EL (cell line): ENCODE data around the gene CPB2.
A peak's percentile ranks its signal among the peaks of the same experiment; 100 is the strongest.

ENCODE experiments used
- DNase-seq: peaks from one replicate; pipeline ENCODE4 v3.0.0-alpha.2; 2016

The CPB2 gene

GRCh38 chr13:46104868-46105267 is at the start of gene CPB2:
CPB2 (minus strand) TSS chr13:46105033; CDS start chr13:46105009, 24 bp downstream.
- DNase-seq = no peak

DNA sequence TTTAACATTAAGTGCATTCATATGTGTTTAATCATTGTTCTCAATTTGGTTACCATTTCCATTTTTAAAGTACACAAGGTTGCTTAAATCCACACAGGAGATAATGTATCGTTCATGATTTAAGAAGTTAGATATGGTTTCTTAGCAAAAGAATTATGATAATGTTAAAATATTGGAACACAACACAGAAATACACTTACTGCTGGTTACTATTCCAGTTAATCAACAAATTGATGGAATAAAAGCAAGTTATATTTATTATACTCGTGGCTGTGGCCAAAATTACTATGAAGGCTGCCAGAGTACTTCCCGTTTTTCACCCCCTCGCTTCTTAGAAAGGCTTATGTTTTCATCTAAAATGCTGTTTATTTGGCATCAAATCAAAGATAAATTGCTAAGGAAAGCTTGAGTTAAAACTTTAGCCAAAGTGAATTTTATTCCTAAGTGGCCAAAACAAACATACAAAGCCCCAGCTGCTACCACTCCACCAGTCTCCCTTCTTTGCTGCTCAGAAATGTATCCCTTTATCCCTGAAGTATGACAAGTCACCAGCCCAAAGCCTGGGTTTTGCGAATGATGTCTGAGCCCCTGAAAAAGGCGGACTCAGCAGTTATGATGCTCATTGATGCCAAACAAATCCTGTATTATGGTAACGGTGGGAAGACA is 49.4 kb upstream of the CPB2 start:
- DNase-seq = no peak

GRCh38 chr13:46152627-46153328 is 47.9 kb upstream of the CPB2 start:
- DNase-seq = no peak

DNA sequence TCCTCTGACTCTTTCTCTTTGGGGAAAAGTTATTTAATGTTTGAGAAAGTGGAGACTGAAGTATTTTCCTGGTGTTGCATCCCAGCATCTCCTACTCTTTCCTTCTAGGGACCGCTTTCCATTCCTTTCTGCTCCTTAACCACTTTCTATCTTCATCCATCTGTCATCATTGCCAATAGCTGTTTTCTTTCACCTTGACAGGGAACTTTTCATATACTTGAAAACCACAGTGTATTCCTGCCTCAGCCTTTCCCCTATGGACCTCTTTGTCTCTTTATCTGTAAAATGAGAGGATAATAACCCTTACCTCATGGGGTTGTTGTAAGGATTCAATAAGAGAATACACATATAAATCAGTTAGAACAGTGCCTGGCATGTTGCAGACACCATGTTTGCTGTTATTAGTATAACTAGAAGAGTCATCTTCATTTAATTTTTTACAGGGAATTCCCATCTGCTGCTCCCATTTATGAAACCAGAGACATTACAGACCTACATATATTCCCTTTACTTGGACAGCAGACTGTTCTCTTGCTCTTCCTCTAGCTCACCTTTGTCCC is 45.4 kb upstream of the CPB2 start:
- DNase-seq = no peak

DNA sequence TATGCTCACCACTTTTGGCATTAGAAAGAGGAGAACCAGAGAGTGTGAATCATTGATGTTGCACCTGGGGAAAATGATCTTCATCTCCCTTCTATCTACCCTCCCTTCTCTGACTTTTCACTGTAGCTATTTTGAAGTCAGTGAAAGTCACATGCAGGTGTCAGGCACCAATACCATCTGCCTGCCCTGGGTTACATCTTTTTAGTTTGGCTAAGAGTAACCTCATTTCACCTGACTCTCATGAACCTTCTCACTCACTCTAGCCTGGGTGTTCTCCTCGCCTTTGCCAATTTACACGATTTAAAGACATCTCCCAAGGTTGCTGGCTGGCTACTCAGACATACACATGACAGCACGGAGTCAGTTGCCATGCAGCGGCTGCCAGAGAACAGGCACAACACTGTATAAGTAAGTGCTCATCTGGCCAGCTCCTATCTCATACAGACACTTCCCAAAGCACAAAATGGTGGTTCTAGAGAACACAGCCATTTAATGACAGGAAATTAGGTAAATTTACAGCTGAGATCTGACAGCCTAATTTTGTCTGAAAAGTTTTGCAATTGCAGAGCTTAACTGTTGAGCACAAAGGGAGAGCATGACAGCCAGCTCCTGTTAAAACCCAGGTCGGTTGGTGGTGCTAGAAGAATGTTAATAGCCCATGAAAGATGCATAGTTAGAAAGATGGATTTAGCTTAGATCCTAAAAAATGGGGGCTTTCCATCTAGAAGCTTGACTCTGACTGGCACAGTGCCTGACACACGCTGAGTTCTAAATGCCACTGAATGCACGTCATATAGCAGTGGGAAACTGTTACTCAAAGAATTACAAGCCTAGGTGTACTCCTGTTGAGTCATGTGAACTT is 44.7 kb upstream of the CPB2 start:
- peak; percentile 47 for DNase-seq

DNA sequence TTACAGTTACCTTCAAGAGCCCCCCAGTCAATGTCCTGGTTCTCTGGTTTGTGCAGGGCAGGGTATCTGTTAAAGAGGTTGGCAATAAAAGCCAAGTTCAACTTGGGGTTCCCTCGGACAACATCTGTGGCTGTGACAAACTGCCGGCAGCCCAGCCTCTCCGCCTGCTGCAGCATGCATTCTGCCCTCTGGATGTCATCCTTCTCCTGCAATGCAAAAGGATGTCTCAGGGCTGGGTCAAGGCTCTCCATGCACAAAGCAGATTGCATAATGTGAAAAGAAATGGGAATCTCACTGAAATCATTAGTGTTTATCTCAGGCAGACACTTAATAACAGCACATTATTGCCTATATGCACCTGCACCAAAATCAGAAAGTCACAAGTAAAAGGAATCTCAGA is 42.1 kb upstream of the CPB2 start:
- peak; percentile 18 for DNase-seq

- DNase-seq = no peak
Measured at GRCh38 chr13:46145950-46146349, 41.1 kb upstream of the CPB2 start.

DNA sequence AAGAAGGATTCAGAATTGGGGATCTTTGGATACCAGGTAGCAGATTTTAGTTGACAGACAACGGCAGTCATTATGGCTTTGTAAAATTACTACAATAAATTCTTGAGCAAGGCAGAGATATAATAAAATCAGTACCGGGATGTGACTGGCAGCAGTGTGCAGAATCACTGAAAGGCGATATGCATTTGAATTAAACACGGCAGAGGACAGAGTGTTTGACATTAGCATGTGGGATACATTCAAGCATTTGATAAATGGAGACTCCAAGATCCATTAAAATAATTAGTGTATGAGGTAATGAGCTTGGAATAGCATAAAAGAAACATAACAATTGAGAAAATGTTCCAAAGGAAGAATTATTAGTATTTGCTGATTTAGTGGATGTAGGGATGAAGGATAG is 40.3 kb upstream of the CPB2 start:
- DNase-seq = no peak

GRCh38 chr13:46143184-46143701 is 38.4 kb upstream of the CPB2 start:
- DNase-seq = no peak

DNA sequence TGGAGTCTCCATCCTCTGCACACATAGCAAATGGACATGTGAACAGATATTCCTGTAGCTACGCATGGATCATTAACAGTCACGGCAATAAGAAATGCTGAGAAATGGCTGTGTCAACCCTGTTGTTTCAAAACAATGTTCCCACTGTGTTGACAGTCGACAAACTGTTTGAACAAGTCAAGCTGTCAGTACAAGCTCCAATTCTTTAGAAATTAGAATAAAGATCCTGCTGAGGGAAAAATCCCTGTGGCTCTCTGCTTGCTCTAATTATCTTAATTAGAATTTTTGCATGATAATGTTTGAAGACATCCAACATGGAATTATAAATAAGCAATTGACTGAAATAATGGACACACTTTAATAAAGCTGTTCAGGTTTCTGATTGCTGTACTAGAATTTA is 37.9 kb upstream of the CPB2 start:
- DNase-seq = no peak

DNA sequence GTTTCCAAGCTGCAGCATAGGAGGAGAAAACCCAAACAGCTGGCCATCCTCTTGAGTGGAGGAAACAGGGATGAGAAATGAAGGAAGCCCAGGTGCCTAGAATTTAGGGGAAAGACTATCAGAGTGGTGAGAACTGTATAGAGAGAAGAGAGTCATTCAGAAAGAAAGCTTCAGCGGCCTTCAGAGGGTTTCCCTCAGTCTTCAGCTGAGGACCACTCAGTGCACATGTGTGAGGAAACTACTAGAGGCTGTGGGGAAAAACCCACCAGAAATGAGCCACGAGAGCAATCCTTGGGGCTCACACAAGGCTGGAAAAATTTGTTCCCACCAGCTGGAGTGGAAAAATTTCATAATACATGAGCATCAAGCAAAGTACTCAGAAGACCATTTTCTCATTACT is 35.2 kb upstream of the CPB2 start:
- no peak for DNase-seq

- no peak for DNase-seq
Measured at GRCh38 chr13:46137627-46138317, 32.9 kb upstream of the CPB2 start.

GRCh38 chr13:46136688-46137087 is 31.9 kb upstream of the CPB2 start:
- no peak for DNase-seq

DNA sequence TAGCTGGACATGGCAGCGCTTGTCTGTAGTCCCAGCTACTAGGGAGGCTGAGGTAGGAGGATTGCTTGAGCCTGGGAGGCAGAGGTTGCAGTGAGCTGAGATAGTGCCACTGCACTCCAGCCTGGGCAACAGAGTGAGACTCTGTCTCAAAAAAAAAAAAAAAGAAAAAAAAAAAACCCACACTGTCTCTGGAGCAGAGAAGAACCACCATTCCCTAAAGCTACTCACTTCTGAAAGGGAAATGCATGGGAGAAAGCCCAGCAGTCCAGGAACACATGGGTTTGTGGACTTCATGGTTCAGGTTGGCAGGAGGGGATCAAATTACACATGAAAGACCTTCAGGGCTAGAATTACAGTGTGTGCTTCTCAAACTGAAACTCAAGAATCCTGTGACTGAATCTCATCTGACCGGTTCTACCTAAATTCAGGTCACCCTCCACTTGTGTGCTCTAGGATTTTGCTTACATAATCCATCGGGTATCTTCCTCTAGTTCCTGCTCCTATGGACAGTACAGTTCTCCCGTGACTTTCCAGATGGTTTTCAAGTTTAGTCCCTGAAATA is 30.2 kb upstream of the CPB2 start:
- peak; percentile 6 for DNase-seq

GRCh38 chr13:46134494-46134893 is 29.7 kb upstream of the CPB2 start:
- DNase-seq = no peak

DNA sequence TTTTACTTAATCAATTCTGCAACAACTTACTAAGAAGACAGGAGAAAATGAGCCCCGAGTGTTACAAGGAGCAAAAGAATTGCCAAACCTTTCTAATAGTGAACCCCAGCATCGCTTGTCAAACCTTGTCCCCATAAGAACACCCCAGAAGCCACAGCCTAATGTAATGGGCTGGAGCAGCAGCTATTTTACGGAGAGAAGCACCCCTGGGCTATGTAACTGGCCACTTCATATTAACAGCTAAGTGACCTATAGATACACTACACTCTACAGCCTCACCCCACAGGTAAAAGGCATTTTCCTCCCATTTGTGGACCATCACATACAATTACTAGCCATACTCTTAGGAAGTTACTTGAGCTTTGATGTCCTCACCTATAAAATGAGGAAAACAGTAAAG is 27.3 kb upstream of the CPB2 start:
- DNase-seq = no peak

GRCh38 chr13:46131705-46132104 is 26.9 kb upstream of the CPB2 start:
- no peak for DNase-seq

DNA sequence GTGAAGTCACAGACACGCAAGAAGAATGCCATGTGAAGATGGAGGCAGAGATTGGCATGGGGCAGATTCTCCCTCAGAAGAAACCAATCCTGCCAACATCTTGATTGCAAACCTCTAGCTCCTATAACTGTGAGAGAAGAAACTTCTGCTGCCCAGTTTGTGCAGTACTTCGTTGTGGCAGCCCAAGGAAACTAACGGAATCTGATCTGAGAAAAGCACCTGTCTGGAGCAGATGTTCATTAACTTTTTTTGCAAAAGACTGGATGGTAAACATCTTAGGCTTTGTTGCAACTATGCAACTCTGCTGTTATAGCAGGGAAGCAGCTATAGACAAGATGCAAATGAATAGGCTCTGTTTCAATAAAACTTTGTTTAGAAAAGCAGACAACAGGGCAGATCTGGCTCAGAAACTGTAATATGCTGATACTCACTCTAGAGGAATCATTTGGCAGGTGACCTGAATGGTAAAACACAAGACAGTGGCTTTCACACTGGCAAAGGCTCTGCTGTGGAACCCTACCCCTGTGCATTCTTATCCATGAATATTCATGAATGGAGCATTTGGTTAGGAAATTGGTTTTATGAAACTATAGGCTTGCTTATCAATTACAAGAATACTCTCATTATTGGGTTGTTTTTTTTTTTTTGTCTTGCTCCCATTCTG is 25.3 kb upstream of the CPB2 start:
- DNase-seq = no peak

GRCh38 chr13:46129124-46129523 is 24.3 kb upstream of the CPB2 start:
- no peak for DNase-seq

- no peak for DNase-seq
Measured at GRCh38 chr13:46127358-46128023, 22.7 kb upstream of the CPB2 start.
